Fibroblast of lung (primary cell): ENCODE measurements around the gene CXCL5. TPM values are rescaled to one million over a fixed set of nuclear protein-coding genes. Genes with fewer than 3 reads are reported as not detected.
A peak's percentile ranks its signal among the peaks of the same experiment; 100 is the strongest.
"Not testable (repeated sequence)": the region's sequence is repeated elsewhere in the genome, so short reads cannot be mapped to it uniquely, and the experiment has no call there.

Source experiments
- DNase-seq, 2 donors: peaks; one replicate each; pipeline versions ENCODE4 v3.0.0 to v3.0.0-alpha.2; 2010; ENCODE audit warnings: low read depth in 2 of 2
- H2AFZ ChIP-seq: 2 replicates; pipeline ENCODE4 v1.5.1; 2012; ENCODE audit warnings: low read length, control low read depth, inconsistent platforms
- H3K27ac ChIP-seq: 2 replicates; pipeline ENCODE4 v1.5.1; 2011; ENCODE audit warnings: low read length, control low read depth; ENCODE audit not compliant: insufficient read depth
- H3K27me3 ChIP-seq: 2 replicates; pipeline ENCODE4 v1.5.1; 2011; ENCODE audit warnings: mild to moderate bottlenecking, low read length; ENCODE audit not compliant: control insufficient read depth, insufficient read depth
- H3K36me3 ChIP-seq: 2 replicates; pipeline ENCODE4 v1.5.1; 2011; ENCODE audit warnings: low read length; ENCODE audit not compliant: control insufficient read depth, insufficient read depth
- H3K4me1 ChIP-seq: 2 replicates; pipeline ENCODE4 v1.5.1; 2011; ENCODE audit warnings: low read length; ENCODE audit not compliant: control insufficient read depth, insufficient read depth; ENCODE audit errors: extremely low read depth
- H3K4me2 ChIP-seq: 2 replicates; pipeline ENCODE4 v1.5.1; 2011; ENCODE audit warnings: low read length, control low read depth; ENCODE audit not compliant: insufficient read depth; ENCODE audit errors: extremely low read depth
- H3K4me3 ChIP-seq, 4 experiments: fragments of 200-600 bp in 1 of 4; sonication (generic) in 1 of 4; replicated peaks in 1 of 4; 2 replicates each; pipeline ENCODE4 v1.5.1; 2011 to 2016; ENCODE audit warnings: low read length in 4 of 4, low read depth in 3 of 4, mild to moderate bottlenecking in 3 of 4, control low read depth in 2 of 4, inconsistent platforms in 1 of 4, mixed read lengths in 1 of 4; ENCODE audit not compliant: insufficient read depth in 1 of 4; ENCODE audit errors: control extremely low read depth in 1 of 4
- H3K79me2 ChIP-seq: 2 replicates; pipeline ENCODE4 v1.5.1; 2012; ENCODE audit warnings: mild to moderate bottlenecking, low read length, inconsistent platforms; ENCODE audit not compliant: control insufficient read depth, insufficient read depth
- H3K9ac ChIP-seq: 2 replicates; pipeline ENCODE4 v1.5.1; 2011; ENCODE audit warnings: mild to moderate bottlenecking, low read length, control low read depth; ENCODE audit not compliant: insufficient read depth
- H3K9me3 ChIP-seq: 2 replicates; pipeline ENCODE4 v1.5.1; 2012; ENCODE audit warnings: low read depth, low read length; ENCODE audit not compliant: control insufficient read depth, insufficient read depth
- H4K20me1 ChIP-seq: 2 replicates; pipeline ENCODE4 v1.5.1; 2011; ENCODE audit warnings: low read length; ENCODE audit not compliant: control insufficient read depth, insufficient read depth; ENCODE audit errors: extremely low read depth
- EZH2 ChIP-seq: IDR thresholded peaks from 2 replicates; pipeline ENCODE4 v1.5.1; 2012; ENCODE audit warnings: low read length, control low read depth, mild to moderate bottlenecking; ENCODE audit errors: missing control alignments
- polyA plus RNA-seq, 2 donors: library from polyadenylated mRNA; depleted of rRNA in 1 of 2; stranded (reverse) in 1 of 2; unstranded in 1 of 2; fragments of >200 nt; gene quantifications; 2 replicates each; pipeline ENCODE4 v1.2.1, GENCODE V29; 2011 to 2012; ENCODE audit warnings: missing spikeins in 1 of 2
- total RNA-seq: library from RNA; depleted of rRNA; stranded (reverse); fragments of >200 nt; gene quantifications from 2 replicates; pipeline ENCODE4 v1.2.1, GENCODE V29; 2014
- TF ChIP-seq, protein P1 (sequence below), 2 donors: IDR thresholded peaks in 1 of 2; conservative IDR thresholded peaks in 1 of 2; 1 replicate in 1 of 2; 2 replicates in 1 of 2; pipeline ENCODE4 v1.5.1; 2011 to 2012; ENCODE audit warnings: low read length in 2 of 2, control low read depth in 1 of 2, inconsistent platforms in 1 of 2, low read depth in 1 of 2, mild to moderate bottlenecking in 1 of 2

Gene CXCL5
- total and polyA plus RNA-seq, 2 donors (not counting 1 experiment from before 2014, with no cell fraction given) = 0.24 to 0.66 TPM

DNA sequence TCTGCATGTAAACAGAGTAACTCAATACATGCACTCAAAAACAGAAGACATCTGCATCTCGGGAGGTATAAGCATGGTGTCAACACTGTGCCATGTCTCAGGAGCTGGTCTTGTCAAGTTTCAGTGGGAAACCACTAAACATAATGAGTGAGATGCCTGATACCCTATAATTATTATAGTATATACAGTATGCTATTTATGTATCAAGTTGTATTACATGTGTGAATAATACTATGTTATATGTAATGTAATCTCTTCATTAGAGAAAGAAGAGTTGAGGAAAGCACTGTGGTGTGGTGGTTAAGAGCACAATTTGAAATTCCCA lies 13.0 kb downstream of the CXCL5 start:
- Histone ChIP-seq H2AFZ (no peak overlapping the region), H3K9me3 (no peaks in the 10 kb centered on the region), H3K4me1 (no peaks in the 10 kb centered on the region), H3K27me3 (no peaks in the 10 kb centered on the region), H3K36me3 (no peaks in the 10 kb centered on the region), H3K4me2 (no peak overlapping the region), H3K9ac (no peak overlapping the region), H3K4me3 (no peak overlapping the region), H3K79me2 (no peaks in the 10 kb centered on the region), H3K27ac (no peak overlapping the region), H4K20me1 (no peaks in the 10 kb centered on the region)
- TF ChIP-seq, protein P1, sequence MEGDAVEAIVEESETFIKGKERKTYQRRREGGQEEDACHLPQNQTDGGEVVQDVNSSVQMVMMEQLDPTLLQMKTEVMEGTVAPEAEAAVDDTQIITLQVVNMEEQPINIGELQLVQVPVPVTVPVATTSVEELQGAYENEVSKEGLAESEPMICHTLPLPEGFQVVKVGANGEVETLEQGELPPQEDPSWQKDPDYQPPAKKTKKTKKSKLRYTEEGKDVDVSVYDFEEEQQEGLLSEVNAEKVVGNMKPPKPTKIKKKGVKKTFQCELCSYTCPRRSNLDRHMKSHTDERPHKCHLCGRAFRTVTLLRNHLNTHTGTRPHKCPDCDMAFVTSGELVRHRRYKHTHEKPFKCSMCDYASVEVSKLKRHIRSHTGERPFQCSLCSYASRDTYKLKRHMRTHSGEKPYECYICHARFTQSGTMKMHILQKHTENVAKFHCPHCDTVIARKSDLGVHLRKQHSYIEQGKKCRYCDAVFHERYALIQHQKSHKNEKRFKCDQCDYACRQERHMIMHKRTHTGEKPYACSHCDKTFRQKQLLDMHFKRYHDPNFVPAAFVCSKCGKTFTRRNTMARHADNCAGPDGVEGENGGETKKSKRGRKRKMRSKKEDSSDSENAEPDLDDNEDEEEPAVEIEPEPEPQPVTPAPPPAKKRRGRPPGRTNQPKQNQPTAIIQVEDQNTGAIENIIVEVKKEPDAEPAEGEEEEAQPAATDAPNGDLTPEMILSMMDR (conservative IDR thresholded peaks at IDR 0.05 in 1 of 2, IDR thresholded peaks at IDR 0.05 in 1 of 2; ENCODE audit: low read depth in 1 of 2, low read length in 2 of 2) = no peak
- TF ChIP-seq EZH2 = no peak
- no peak for DNase-seq

DNA sequence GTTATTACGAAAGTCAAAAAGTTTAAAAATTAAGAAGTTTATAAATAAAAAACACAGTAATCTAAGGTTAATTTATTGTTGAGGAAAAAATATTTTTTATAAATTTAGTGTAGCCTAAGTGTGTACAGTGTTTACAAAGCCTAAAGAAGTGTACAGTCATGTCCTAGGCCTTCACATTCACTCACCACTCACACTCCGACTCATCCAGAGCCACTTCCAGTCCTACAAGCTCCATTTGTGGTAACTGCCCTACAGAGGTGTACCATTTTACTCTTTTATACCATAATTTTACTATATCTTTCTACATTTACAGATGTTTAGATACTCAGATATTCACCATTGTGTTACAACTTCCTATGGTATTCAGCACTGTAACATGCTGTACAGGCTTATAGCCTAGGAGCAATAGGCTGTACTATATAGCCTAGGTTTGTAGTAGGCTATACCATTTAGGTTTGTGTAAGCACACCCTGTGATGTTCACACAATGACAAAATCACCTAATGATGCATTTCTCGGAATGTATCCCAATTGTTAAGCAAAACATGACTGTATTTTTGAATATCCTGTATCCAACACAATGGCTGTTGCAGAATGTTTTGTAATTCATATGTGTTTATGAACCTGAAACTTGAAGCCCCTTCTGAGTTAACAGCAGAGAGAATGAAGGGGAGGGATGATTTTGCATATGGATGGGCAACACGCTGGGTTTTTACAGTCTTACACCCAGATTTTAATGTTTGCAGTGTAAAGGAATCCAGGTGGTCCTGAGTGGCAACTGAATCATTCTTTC lies 13.5 kb downstream of the CXCL5 start:
- TF ChIP-seq EZH2 = no peak
- TF ChIP-seq, protein P1 (conservative IDR thresholded peaks at IDR 0.05 in 1 of 2, IDR thresholded peaks at IDR 0.05 in 1 of 2; ENCODE audit: low read depth in 1 of 2, low read length in 2 of 2) = no peak
- Histone ChIP-seq H3K27ac (no peak overlapping the region), H3K4me3 (no peak overlapping the region), H3K36me3 (no peaks in the 10 kb centered on the region), H4K20me1 (no peaks in the 10 kb centered on the region), H3K4me2 (no peak overlapping the region), H3K9ac (no peak overlapping the region), H2AFZ (no peak overlapping the region), H3K27me3 (no peaks in the 10 kb centered on the region), H3K4me1 (no peaks in the 10 kb centered on the region), H3K9me3 (no peaks in the 10 kb centered on the region), H3K79me2 (no peaks in the 10 kb centered on the region)
- DNase-seq = no peak

DNA sequence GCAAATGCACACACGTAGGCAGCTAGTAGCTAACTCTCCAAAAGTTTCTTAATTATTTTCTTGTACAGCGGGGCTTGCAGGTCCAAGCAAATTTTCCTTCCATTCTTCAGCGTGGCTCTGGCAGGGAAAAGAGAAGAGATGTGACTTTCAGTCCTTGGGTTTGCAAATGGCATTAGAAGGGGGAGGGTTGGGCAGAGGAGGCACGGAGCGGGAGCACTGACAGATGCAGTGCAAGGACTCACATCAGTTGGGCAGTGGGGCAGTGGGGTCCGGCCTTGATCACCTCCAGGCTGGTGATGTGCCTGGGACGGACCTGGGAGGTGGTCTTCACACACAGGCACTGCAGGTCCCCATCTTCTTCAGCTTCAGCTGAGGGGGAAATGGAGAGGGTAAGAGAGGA lies 17.3 kb downstream of the CXCL5 start:
- not testable (repeated sequence) for H3K27ac ChIP-seq, H4K20me1 ChIP-seq

More for the DNA sequence above, 17.3 kb downstream of the CXCL5 start:
- H3K9ac ChIP-seq, H3K36me3 ChIP-seq, H3K9me3 ChIP-seq, H3K79me2 ChIP-seq, H2AFZ ChIP-seq, DNase-seq, H3K4me3 ChIP-seq, H3K27me3 ChIP-seq, H3K4me1 ChIP-seq: not testable (repeated sequence)
- H3K4me2 ChIP-seq = peak overlapping the region; percentile 75
